ENCODE measurements around the gene PTPRN2. TPM values are rescaled to one million over a fixed set of nuclear protein-coding genes. Genes with fewer than 3 reads are reported as not detected.
A peak's percentile ranks its signal among the peaks of the same experiment; 100 is the strongest.

Gene PTPRN2
- total and polyA plus RNA-seq, 4 experiments from 2014 or later, result 1.7 to 2.6 (median 1.9) TPM

DNA sequence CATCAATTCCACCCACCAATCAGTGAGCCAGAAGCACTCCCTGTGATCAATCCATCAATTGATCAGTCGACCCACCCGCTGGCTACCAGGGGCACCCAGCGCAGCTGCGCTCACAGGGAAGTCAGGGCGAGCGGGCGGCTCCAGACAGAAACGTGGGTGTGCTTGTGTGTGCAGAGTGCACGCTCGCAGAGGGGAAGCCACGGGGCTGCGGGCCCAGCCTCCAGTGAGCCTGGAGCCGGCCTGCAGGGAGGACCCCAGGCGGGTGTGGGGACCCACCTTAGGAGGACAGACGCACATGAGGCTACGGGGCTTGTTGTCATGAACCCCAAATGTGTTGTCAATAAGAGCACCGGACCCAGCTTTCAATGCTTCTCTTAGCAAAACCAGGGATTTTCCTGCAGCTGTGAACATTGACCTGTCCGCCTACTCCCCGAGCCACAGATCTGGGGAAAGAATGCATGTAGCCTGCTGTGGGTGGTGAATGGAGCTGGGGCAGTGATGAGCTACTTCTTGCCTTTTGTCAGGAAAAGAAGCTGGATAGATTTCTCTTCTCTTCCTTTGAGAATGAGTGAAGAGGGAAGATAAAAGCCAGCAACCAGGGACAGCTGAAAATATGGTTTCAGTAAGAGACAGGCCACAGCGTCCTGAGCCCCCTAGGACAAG, 753.0 kb downstream of the PTPRN2 start:
- H3K4me3 ChIP-seq (ENCODE audit: low read length in 2 of 2), result no peak overlapping the region
- Mint-ChIP-seq H3K4me1 (peaks cover 0 to 2% (median 0%) of the 10 kb centered on the region in 4 donors), H3K36me3 (no peaks in the 10 kb centered on the region), H3K9me3 (no peaks in the 10 kb centered on the region), H3K4me3 (no peak overlapping the region), H3K27ac (no peak overlapping the region), H3K27me3 (peaks cover 0 to 3% of the 10 kb centered on the region in 2 donors)
- H3K27me3 ChIP-seq (ENCODE audit: insufficient read depth, low read length), result no peaks in the 10 kb centered on the region
- no peak overlapping the region for H3K27ac ChIP-seq (ENCODE audit: low read depth, low read length)
- no peaks in the 10 kb centered on the region for H3K36me3 ChIP-seq (ENCODE audit: insufficient read depth, low read length)
- no peaks in the 10 kb centered on the region for H3K9me3 ChIP-seq (ENCODE audit: control insufficient read depth in 1 of 2, low read length in 2 of 2)
- POLR2A ChIA-PET (ENCODE audit: partially characterized antibody), result no interaction called here
- DNase-seq, result no peak
- H3K4me1 ChIP-seq (ENCODE audit: insufficient read depth, low read length), result no peaks in the 10 kb centered on the region
- intact Hi-C loops (cut with micrococcal nuclease), result no loop called here
- CTCF ChIA-PET (ENCODE audit: partially characterized antibody), result no interaction called here

DNA sequence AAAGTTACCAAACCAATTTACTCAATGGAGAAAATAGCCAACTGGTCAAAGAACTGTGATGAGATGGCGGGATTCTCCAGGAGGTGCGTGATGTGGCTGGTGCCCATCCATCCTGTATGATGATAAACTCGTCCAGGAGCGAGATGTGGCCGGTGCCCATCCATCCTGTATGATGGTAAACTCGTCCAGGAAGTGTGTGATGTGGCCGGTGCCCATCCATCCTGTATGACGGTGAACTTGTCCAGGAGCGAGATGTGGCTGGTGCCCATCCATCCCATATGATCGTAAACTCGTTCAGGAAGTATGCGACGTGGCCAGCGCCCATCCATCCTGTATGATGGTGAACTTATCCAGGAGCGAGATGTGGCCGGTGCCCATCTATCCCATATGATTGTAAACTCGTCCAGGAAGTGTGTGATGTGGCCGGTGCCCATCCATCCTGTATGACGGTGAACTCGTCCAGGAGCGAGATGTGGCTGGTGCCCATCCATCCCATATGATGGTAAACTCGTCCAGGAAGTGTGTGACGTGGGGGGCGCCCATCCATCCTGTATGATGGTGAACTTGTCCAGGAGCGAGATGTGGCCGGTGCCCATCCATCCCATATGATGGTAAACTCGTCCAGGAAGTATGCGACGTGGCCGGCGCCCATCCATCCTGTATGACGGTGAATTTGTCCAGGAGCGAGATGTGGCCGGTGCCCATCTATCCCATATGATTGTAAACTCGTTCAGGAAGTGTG, 754.6 kb downstream of the PTPRN2 start:
- Histone ChIP-seq H3K27me3 (ENCODE audit: insufficient read depth, low read length) (no peaks in the 10 kb centered on the region), H3K27ac (ENCODE audit: low read depth, low read length) (no peak overlapping the region), H3K36me3 (ENCODE audit: insufficient read depth, low read length) (no peaks in the 10 kb centered on the region), H3K9me3 (ENCODE audit: control insufficient read depth in 1 of 2, low read length in 2 of 2) (no peaks in the 10 kb centered on the region), H3K4me3 (ENCODE audit: low read length in 2 of 2) (no peak overlapping the region), H3K4me1 (ENCODE audit: insufficient read depth, low read length) (peaks cover 5% of the 10 kb centered on the region)
- POLR2A ChIA-PET (ENCODE audit: partially characterized antibody), result no interaction called here
- Mint-ChIP-seq H3K9me3 (no peaks in the 10 kb centered on the region), H3K4me1 (peaks cover 1 to 4% (median 3%) of the 10 kb centered on the region in 4 donors), H3K36me3 (no peaks in the 10 kb centered on the region), H3K27me3 (peaks cover 0 to 3% of the 10 kb centered on the region in 2 donors), H3K27ac (no peak overlapping the region), H3K4me3 (no peak overlapping the region)
- DNase-seq, result no peak
- CTCF ChIA-PET (ENCODE audit: partially characterized antibody), result no interaction called here
- intact Hi-C loops (cut with micrococcal nuclease), result no loop called here

DNA sequence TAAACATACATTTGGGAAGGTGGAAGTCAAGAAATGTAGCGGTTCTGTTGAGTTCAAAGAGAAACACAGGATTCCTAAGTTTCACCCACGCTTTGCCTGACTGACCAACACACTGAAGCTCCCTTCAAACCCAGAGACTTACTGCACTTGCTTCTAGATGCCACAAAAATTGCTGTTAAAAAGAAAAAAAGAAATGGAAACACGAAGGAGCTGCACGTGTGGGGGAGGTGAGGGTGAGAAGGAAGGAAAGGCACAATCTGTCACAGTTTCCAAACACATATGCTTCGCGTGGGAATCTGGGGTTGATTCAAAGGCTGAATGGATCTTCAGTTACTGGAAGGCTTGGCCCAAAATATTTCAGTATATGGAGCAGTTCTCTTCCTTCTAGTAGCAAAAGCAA, 755.2 kb downstream of the PTPRN2 start:
- Mint-ChIP-seq H3K27ac (peak overlapping the region in 1 of 7 donors; percentile 25), H3K4me1 (peaks cover 2 to 9% (median 6%) of the 10 kb centered on the region in 4 donors), H3K27me3 (peaks cover 0 to 3% of the 10 kb centered on the region in 2 donors), H3K36me3 (no peaks in the 10 kb centered on the region), H3K9me3 (no peaks in the 10 kb centered on the region), H3K4me3 (no peak overlapping the region)
- intact Hi-C loops (cut with micrococcal nuclease), result no loop called here
- H3K4me3 ChIP-seq (ENCODE audit: low read length in 2 of 2), result no peak overlapping the region
- no peaks in the 10 kb centered on the region for H3K36me3 ChIP-seq (ENCODE audit: insufficient read depth, low read length)
- no peak for DNase-seq
- no peaks in the 10 kb centered on the region for H3K9me3 ChIP-seq (ENCODE audit: control insufficient read depth in 1 of 2, low read length in 2 of 2)
- H3K4me1 ChIP-seq (ENCODE audit: insufficient read depth, low read length), result peaks cover 11% of the 10 kb centered on the region
- no peaks in the 10 kb centered on the region for H3K27me3 ChIP-seq (ENCODE audit: insufficient read depth, low read length)
- ChIA-PET CTCF (ENCODE audit: partially characterized antibody) (no interaction called here), POLR2A (ENCODE audit: partially characterized antibody) (no interaction called here)
- no peak overlapping the region for H3K27ac ChIP-seq (ENCODE audit: low read depth, low read length)

DNA sequence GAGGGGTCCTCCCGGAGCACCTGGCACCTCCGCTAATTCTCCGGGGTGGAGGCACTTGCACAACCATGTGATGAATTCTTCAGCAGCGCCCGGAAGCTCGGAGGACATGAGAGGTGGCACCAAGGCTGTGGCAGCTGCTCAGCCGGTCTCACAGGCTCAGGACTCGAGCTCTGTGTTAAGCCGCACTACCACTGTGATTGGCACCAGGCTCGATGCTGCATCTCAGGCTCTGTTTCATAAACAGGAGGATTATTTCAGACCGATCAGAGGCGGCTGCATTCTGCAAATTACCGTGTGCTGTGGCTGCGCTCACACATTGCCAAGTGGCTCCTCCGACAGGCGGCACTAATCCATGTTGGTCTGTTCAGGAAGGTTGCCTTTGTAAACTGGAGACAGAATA, 755.6 kb downstream of the PTPRN2 start:
- Histone ChIP-seq H3K27ac (ENCODE audit: low read depth, low read length) (no peak overlapping the region), H3K4me1 (ENCODE audit: insufficient read depth, low read length) (peaks cover 15% of the 10 kb centered on the region), H3K9me3 (ENCODE audit: control insufficient read depth in 1 of 2, low read length in 2 of 2) (no peaks in the 10 kb centered on the region), H3K27me3 (ENCODE audit: insufficient read depth, low read length) (no peaks in the 10 kb centered on the region), H3K36me3 (ENCODE audit: insufficient read depth, low read length) (no peaks in the 10 kb centered on the region), H3K4me3 (ENCODE audit: low read length in 2 of 2) (no peak overlapping the region)
- Mint-ChIP-seq H3K4me1 (peaks cover 5 to 13% (median 10%) of the 10 kb centered on the region in 4 donors), H3K9me3 (no peaks in the 10 kb centered on the region), H3K36me3 (no peaks in the 10 kb centered on the region), H3K4me3 (no peak overlapping the region), H3K27ac (no peak overlapping the region), H3K27me3 (peaks cover 0 to 3% of the 10 kb centered on the region in 2 donors)
- DNase-seq, result no peak
- POLR2A ChIA-PET (ENCODE audit: partially characterized antibody), result no interaction called here
- CTCF ChIA-PET (ENCODE audit: partially characterized antibody), result no interaction called here
- intact Hi-C loops (cut with micrococcal nuclease), result no loop called here

DNA sequence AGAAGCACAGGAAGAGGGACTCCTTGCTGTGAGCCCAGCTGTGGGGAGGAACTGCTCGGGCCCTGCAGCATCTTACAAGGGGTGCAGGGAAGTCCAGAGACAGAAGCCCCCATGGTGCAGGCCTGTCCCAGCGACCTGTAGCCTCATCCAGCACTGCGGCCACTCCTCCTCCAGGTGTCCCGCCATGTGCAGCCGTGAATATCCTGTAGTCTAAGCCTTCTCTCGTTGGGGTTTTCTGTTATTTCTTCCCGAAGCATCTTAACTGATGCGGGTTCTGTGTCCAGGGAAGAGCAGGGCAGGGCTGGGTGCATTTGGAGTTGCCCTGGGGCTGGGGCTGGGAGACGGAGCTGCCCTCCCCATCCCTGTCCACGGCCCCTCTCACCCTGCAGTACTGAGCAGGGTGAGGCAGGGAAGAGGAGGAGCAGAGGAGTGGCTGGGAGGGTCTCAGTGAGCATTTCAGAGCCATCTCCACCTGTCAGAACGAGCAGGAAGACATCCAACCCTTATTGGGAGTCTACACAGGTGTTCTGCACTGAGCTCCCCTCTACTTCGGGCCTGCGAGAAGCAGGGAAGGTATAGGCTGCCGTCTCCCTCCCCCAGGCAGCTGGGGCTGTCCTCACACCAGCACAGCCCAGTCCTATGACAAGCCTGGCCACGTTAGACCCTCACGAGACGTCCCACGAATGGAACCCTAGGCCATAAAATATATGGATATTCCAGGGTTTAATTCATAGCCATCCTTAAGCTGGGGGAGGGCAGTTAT, 756.3 kb downstream of the PTPRN2 start:
- Histone ChIP-seq H3K9me3 (ENCODE audit: control insufficient read depth in 1 of 2, low read length in 2 of 2) (no peaks in the 10 kb centered on the region), H3K27me3 (ENCODE audit: insufficient read depth, low read length) (no peaks in the 10 kb centered on the region), H3K27ac (ENCODE audit: low read depth, low read length) (no peak overlapping the region), H3K4me3 (ENCODE audit: low read length in 2 of 2) (no peak overlapping the region), H3K36me3 (ENCODE audit: insufficient read depth, low read length) (no peaks in the 10 kb centered on the region), H3K4me1 (ENCODE audit: insufficient read depth, low read length) (peaks cover 22% of the 10 kb centered on the region)
- Mint-ChIP-seq H3K36me3 (no peaks in the 10 kb centered on the region), H3K4me1 (peaks cover 7 to 18% (median 13%) of the 10 kb centered on the region in 4 donors), H3K9me3 (no peaks in the 10 kb centered on the region), H3K27ac (no peak overlapping the region), H3K27me3 (peaks cover 0 to 3% of the 10 kb centered on the region in 2 donors), H3K4me3 (no peak overlapping the region)
- POLR2A ChIA-PET (ENCODE audit: partially characterized antibody), result no interaction called here
- intact Hi-C loops (cut with micrococcal nuclease), result no loop called here
- CTCF ChIA-PET (ENCODE audit: partially characterized antibody), result no interaction called here
- no peak for DNase-seq

DNA sequence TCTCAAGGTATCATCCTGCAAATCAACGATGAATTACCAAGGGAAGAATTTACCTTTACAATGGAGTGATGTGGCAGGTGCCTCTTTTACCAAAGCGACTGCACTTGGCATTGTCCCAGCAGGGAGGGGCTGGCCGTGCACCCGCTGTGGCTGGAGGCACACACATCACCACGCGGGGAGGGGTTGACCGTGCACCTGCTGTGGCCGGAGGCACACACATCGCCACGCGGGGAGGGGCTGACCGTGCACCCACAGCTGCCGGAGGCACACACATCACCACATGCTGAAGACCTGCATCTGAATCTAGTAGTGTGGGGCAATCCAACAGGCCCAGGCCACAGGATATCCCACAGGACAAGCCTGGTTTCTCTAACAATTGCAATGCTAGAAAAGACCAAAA, 757.3 kb downstream of the PTPRN2 start:
- no peaks in the 10 kb centered on the region for H3K36me3 ChIP-seq (ENCODE audit: insufficient read depth, low read length)
- intact Hi-C loops (cut with micrococcal nuclease), result no loop called here
- no peaks in the 10 kb centered on the region for H3K9me3 ChIP-seq (ENCODE audit: control insufficient read depth in 1 of 2, low read length in 2 of 2)
- H3K4me1 Mint-ChIP-seq, result peaks cover 7 to 25% (median 15%) of the 10 kb centered on the region in 4 donors
- H3K4me3 ChIP-seq (ENCODE audit: low read length in 2 of 2), result no peak overlapping the region
- DNase-seq, result no peak
- ChIA-PET POLR2A (ENCODE audit: partially characterized antibody) (no interaction called here), CTCF (ENCODE audit: partially characterized antibody) (no interaction called here)
- H3K27me3 ChIP-seq (ENCODE audit: insufficient read depth, low read length), result no peaks in the 10 kb centered on the region
- H3K27ac Mint-ChIP-seq, result peak overlapping the region in 1 of 7 donors; percentile 53
- H3K4me3 Mint-ChIP-seq, result no peak overlapping the region
- no peak overlapping the region for H3K27ac ChIP-seq (ENCODE audit: low read depth, low read length)
- H3K27me3 Mint-ChIP-seq, result peaks cover 0 to 1% of the 10 kb centered on the region in 2 donors
- H3K4me1 ChIP-seq (ENCODE audit: insufficient read depth, low read length), result peaks cover 28% of the 10 kb centered on the region
- H3K36me3 Mint-ChIP-seq, result no peaks in the 10 kb centered on the region
- H3K9me3 Mint-ChIP-seq, result no peaks in the 10 kb centered on the region

DNA sequence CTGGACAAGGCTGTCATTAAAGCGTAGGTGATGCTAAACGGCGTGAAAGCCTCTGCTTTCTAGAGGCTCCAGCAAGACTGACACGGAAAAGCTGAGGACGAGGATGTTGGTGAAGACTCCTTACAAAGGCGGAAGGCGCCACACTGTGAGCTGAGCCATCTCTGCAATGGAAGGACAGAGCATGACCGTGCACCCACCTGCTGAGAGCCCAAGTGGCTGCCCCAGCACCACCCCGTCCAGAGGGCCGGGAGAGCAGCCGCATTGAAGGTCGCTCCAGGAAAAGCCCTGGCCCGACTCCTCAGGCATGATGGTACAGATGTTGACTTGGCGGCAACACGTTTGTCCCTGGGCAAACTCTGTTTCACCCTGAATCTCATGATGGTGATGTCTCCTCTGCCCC, 758.1 kb downstream of the PTPRN2 start:
- Histone ChIP-seq H3K9me3 (ENCODE audit: control insufficient read depth in 1 of 2, low read length in 2 of 2) (no peaks in the 10 kb centered on the region), H3K4me3 (ENCODE audit: low read length in 2 of 2) (no peak overlapping the region), H3K27ac (ENCODE audit: low read depth, low read length) (no peak overlapping the region), H3K27me3 (ENCODE audit: insufficient read depth, low read length) (no peaks in the 10 kb centered on the region), H3K4me1 (ENCODE audit: insufficient read depth, low read length) (peaks cover 33% of the 10 kb centered on the region), H3K36me3 (ENCODE audit: insufficient read depth, low read length) (no peaks in the 10 kb centered on the region)
- intact Hi-C loops (cut with micrococcal nuclease), result loop anchor here (10.0 kb wide), 1 partner anchor 45 kb away; no protein-coding TSS in a partner anchor
- H3K9me3 Mint-ChIP-seq, result no peaks in the 10 kb centered on the region
- H3K36me3 Mint-ChIP-seq, result no peaks in the 10 kb centered on the region
- H3K4me1 Mint-ChIP-seq, result peaks cover 7 to 25% (median 15%) of the 10 kb centered on the region in 4 donors
- ChIA-PET CTCF (ENCODE audit: partially characterized antibody) (no interaction called here), POLR2A (ENCODE audit: partially characterized antibody) (no interaction called here)
- no peaks in the 10 kb centered on the region for H3K27me3 Mint-ChIP-seq
- H3K4me3 Mint-ChIP-seq, result no peak overlapping the region
- no peak for DNase-seq
- H3K27ac Mint-ChIP-seq, result peak overlapping the region in 1 of 7 donors; percentile 17

Data from CD4-positive, alpha-beta memory T cell (primary cell).